ENCODE data around the gene THAP10.
"Not testable (repeated sequence)": the region's sequence is repeated elsewhere in the genome, so short reads cannot be mapped to it uniquely, and the experiment has no call there.

THAP10 gene

DNA sequence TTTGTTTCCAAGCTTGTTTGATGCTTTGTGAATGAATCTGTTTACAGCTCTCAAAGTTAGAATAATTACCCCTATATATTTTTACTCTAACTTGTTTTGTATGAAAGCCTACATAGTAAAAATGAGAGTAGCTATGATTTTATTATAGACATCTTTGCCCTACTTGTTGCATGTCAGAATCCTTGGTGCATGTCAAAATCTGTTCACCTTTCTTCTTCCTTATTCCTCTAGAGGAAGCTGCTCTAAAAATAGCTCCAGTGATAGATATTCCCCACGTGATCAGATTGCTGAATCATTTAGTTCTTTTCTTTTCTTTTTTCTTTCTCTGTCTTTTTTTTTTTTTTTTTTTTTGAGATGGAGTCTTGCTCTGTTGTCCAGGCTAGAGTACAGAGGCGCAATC lies 40.2 kb upstream of the THAP10 start:
- Histone ChIP-seq H2AFZ (no peak overlapping the region), H3K9ac (no peak overlapping the region), H3K79me2 (no peaks in the 10 kb centered on the region), H3K27ac (no peak overlapping the region), H3K36me3 (ENCODE audit: control insufficient read depth, insufficient read depth, low read length) (no peaks in the 10 kb centered on the region), H3K27me3 (ENCODE audit: control insufficient read depth, insufficient read depth, low read length) (no peaks in the 10 kb centered on the region), H3K4me2 (ENCODE audit: low read length) (no peak overlapping the region), H3K4me3 (ENCODE audit: low read depth, low read length) (no peak overlapping the region), H3K4me1 (no peaks in the 10 kb centered on the region), H3K9me3 (ENCODE audit: control insufficient read depth, low read length) (no peaks in the 10 kb centered on the region)
- TF ChIP-seq, protein P1, sequence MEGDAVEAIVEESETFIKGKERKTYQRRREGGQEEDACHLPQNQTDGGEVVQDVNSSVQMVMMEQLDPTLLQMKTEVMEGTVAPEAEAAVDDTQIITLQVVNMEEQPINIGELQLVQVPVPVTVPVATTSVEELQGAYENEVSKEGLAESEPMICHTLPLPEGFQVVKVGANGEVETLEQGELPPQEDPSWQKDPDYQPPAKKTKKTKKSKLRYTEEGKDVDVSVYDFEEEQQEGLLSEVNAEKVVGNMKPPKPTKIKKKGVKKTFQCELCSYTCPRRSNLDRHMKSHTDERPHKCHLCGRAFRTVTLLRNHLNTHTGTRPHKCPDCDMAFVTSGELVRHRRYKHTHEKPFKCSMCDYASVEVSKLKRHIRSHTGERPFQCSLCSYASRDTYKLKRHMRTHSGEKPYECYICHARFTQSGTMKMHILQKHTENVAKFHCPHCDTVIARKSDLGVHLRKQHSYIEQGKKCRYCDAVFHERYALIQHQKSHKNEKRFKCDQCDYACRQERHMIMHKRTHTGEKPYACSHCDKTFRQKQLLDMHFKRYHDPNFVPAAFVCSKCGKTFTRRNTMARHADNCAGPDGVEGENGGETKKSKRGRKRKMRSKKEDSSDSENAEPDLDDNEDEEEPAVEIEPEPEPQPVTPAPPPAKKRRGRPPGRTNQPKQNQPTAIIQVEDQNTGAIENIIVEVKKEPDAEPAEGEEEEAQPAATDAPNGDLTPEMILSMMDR (IDR thresholded peaks at IDR 0.05), result no peak

DNA sequence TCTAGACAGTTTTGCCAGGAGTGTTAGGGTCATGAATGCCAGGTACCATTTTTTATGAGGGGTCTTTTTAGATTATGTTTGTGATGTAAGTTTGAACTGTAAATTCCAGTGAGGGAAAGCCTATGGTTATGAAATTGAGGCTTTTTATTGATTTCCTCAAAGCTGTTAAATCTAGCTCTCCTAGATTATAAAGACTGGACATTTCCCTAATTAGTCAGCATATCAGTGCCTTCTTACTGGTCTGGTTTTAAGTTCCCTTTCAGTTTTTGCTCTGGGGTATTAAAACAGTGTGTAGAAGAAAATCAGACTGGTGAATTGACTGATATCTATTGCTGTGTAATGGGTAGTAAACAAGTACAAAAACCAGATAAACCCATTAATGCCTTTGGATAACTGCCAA lies 39.6 kb upstream of the THAP10 start:
- Histone ChIP-seq H3K4me3 (ENCODE audit: low read depth, low read length) (no peak overlapping the region), H3K4me2 (ENCODE audit: low read length) (no peak overlapping the region), H2AFZ (no peak overlapping the region), H3K9me3 (ENCODE audit: control insufficient read depth, low read length) (no peaks in the 10 kb centered on the region), H3K4me1 (no peaks in the 10 kb centered on the region), H3K79me2 (no peaks in the 10 kb centered on the region), H3K27me3 (ENCODE audit: control insufficient read depth, insufficient read depth, low read length) (no peaks in the 10 kb centered on the region), H3K36me3 (ENCODE audit: control insufficient read depth, insufficient read depth, low read length) (no peaks in the 10 kb centered on the region), H3K9ac (no peak overlapping the region), H3K27ac (no peak overlapping the region)
- TF ChIP-seq, protein P1 (IDR thresholded peaks at IDR 0.05), result no peak

DNA sequence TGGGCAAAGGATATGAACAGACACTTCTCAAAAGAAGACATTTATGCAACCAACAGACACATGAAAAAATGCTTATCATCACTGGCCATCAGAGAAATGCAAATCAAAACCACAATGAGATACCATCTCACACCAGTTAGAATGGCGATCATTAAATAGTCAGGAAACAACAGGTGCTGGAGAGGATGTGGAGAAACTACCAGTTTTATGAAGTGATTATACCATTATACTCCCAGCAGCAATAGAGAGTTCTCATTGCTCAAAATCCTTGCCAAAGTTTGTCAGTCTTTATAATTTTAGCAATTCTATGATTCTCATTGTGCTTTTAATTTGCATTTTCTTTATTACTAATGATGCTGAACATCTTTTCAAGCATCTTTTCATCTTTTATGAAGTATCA lies 34.7 kb upstream of the THAP10 start:
- H3K36me3 ChIP-seq (ENCODE audit: control insufficient read depth, insufficient read depth, low read length); H3K4me2 ChIP-seq (ENCODE audit: low read length); H3K9ac ChIP-seq; H3K27ac ChIP-seq; H3K4me1 ChIP-seq; H2AFZ ChIP-seq; H3K27me3 ChIP-seq (ENCODE audit: control insufficient read depth, insufficient read depth, low read length); H3K4me3 ChIP-seq (ENCODE audit: low read depth, low read length); H3K79me2 ChIP-seq; H3K9me3 ChIP-seq (ENCODE audit: control insufficient read depth, low read length): not testable (repeated sequence)

DNA sequence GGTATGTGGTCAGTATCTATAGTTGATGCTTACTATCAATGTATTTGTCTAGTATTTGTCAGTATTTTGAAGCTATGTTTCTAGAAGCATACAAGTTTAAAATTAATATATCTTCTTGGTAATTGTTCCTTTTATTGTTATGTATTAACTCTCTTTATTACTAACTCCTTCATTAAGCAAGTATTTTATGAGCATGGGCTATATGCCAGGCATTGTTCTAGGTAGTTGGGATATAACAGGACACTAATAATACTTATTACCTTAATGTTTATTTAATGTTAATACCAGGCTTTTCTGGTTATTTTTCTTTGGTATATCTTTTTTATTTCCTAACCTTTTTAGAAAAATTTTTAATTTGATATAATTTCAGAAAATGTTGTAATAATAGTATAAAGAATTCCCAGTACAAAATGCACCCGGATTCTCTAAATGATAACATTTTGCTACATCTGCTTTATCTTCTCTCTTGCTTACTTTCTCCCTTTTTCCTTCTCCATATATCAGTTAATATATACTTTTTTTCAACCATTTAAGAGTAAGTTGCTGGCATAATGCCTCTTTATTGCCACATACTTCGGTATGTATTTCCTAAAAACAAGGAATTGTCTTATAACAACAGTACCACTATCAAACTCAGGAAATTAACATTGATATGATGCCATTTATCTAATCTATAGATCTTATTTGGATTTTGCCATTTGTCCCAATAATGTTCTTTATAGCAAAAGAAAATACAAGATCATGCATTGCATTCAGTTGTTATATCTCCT lies 31.3 kb upstream of the THAP10 start:
- H3K4me1 ChIP-seq, result no peaks in the 10 kb centered on the region
- no peak overlapping the region for H3K27ac ChIP-seq
- no peak overlapping the region for H3K4me3 ChIP-seq (ENCODE audit: low read depth, low read length)
- H3K4me2 ChIP-seq (ENCODE audit: low read length), result no peak overlapping the region
- no peak overlapping the region for H3K9ac ChIP-seq
- H3K9me3 ChIP-seq (ENCODE audit: control insufficient read depth, low read length), result no peaks in the 10 kb centered on the region
- H3K36me3 ChIP-seq (ENCODE audit: control insufficient read depth, insufficient read depth, low read length), result no peaks in the 10 kb centered on the region
- H3K79me2 ChIP-seq, result no peaks in the 10 kb centered on the region
- TF ChIP-seq, protein P1 (IDR thresholded peaks at IDR 0.05), result no peak
- no peak overlapping the region for H2AFZ ChIP-seq
- no peaks in the 10 kb centered on the region for H3K27me3 ChIP-seq (ENCODE audit: control insufficient read depth, insufficient read depth, low read length)

DNA sequence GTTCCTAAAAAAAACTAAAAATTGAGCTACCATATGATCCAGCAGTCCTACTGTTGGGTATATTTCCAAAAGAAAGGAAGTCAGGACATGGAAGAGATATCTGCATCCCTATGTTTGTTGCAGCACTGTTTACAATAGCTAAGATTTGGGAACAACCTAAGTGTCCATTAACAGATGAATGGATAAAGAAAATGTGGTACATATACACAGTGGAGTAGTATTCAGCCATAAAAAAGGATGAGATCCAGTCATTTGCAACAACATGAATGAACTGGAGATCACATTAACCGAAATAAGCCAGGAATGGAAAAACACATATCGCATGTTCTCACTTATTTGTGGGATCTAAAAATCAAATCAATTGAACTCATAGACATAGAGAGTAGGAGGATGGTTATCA lies 29.9 kb upstream of the THAP10 start:
- H3K4me1 ChIP-seq, result no peaks in the 10 kb centered on the region
- H3K4me3 ChIP-seq (ENCODE audit: low read depth, low read length), result no peak overlapping the region
- no peak overlapping the region for H3K4me2 ChIP-seq (ENCODE audit: low read length)
- no peak overlapping the region for H2AFZ ChIP-seq
- H3K9ac ChIP-seq, result no peak overlapping the region
- H3K79me2 ChIP-seq, result no peaks in the 10 kb centered on the region
- H3K27ac ChIP-seq, result no peak overlapping the region
- no peaks in the 10 kb centered on the region for H3K9me3 ChIP-seq (ENCODE audit: control insufficient read depth, low read length)
- no peaks in the 10 kb centered on the region for H3K27me3 ChIP-seq (ENCODE audit: control insufficient read depth, insufficient read depth, low read length)
- TF ChIP-seq, protein P1 (IDR thresholded peaks at IDR 0.05), result no peak
- H3K36me3 ChIP-seq (ENCODE audit: control insufficient read depth, insufficient read depth, low read length), result no peaks in the 10 kb centered on the region

Data from parathyroid adenoma (tissue), 2 donors.